LNCAP (cell line): Measurements from ENCODE around the gene HNF4A.

Experiments used
- TF ChIP-seq, protein P1 (sequence below): fragments of 450-650 bp; IDR thresholded peaks from 2 replicates; pipeline ENCODE4 v1.5.1; 2017; ENCODE audit warnings: mild to moderate bottlenecking

Gene HNF4A

DNA sequence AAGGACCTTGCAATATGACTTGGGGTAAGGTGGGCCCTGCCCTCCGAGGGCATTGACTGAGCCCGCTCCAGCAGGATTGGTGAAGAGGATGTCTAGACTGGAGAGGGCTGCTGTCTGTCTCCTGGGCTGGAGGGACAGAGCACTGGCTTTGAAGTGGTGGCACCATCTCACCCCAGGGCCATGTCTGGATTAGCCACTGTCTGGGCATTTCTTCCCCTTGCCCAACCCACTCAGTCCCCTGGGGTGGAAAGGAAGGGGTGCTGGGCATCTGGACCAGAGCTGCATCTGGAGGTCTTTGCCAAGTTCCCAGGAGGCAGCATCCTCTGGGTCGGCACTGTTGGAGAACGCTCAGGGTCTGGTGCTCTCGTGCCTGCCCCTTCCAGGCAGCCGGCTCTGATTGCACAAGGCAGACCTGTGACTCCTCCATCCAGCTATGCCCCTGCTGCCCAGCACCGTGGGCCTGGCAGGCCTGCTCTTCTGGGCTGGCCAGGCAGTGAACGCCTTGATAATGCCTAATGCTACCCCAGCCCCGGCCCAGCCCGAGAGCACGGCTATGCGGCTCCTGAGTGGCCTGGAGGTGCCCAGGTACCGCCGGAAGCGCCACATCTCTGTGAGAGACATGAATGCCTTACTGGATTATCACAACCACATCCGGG lies 18.6 kb upstream of the HNF4A start, which contains the start of gene R3HDML:
Gene R3HDML (plus strand): TSS at position 319 of the 656 bp plus-strand sequence. CDS start 115 bp downstream, at position 434.
- TF ChIP-seq, protein P1, sequence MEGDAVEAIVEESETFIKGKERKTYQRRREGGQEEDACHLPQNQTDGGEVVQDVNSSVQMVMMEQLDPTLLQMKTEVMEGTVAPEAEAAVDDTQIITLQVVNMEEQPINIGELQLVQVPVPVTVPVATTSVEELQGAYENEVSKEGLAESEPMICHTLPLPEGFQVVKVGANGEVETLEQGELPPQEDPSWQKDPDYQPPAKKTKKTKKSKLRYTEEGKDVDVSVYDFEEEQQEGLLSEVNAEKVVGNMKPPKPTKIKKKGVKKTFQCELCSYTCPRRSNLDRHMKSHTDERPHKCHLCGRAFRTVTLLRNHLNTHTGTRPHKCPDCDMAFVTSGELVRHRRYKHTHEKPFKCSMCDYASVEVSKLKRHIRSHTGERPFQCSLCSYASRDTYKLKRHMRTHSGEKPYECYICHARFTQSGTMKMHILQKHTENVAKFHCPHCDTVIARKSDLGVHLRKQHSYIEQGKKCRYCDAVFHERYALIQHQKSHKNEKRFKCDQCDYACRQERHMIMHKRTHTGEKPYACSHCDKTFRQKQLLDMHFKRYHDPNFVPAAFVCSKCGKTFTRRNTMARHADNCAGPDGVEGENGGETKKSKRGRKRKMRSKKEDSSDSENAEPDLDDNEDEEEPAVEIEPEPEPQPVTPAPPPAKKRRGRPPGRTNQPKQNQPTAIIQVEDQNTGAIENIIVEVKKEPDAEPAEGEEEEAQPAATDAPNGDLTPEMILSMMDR, result no peak

DNA sequence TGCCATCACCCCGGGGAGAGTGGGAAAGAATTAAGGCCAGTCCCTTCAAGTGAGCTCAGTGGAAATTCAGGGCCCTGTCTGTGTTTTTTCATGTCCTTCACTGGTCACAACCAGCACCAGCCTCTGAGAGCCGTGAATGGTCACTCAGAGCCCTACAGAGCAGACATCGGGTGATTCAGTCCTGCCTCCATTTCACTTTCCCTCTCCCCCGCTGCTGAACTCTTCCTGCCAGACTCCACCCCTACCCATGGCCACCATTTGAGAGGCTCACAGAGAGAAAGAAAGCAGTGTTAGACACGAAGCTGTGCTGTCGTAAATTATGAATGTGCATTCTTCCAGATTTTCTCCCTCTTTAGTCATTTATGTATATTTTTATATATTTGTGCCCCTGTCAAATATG lies 13.3 kb upstream of the HNF4A start:
- TF ChIP-seq, protein P1, result no peak

DNA sequence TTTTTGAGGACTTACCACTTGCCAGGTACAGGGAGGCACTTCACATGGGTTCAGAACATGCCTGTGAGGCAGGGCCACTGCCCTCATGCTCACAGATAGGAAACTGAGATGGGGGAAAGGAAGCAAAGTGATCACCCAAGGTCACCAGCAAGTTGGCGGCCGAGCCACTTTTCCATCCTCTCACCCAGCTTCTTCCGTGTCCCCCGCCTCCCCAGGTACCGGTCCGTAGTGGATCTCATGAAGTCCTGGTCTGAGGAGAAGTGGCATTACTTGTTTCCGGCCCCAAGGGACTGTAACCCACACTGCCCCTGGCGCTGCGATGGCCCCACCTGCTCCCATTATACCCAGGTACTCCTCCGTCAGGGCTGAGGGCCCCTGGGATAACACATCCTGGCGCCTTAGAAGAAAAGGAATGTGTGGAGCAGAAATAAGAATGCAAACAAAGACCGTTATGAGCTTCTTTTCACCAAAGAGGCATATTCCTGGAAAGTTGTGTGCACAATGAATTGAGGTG lies 12.3 kb upstream of the HNF4A start:
- TF ChIP-seq, protein P1, result no peak

DNA sequence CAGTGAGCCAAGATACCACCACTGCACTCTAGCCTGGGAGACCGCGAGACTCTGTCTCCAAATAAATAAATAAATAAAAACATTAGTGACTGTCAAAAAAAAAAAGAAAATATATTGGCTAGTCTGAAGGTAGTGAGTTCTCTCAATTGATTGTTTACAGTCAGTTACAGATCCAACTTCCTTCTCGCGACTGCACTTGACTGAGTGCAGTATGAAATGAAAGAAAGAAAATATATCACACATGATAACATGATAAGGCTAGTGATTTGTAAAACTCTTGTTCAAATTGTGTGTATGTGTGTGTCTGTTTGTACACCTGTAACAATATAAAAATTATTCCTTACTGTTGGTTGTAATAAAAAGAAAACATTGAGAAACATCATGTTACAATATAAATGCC lies 10.8 kb upstream of the HNF4A start:
- TF ChIP-seq, protein P1, result no peak

DNA sequence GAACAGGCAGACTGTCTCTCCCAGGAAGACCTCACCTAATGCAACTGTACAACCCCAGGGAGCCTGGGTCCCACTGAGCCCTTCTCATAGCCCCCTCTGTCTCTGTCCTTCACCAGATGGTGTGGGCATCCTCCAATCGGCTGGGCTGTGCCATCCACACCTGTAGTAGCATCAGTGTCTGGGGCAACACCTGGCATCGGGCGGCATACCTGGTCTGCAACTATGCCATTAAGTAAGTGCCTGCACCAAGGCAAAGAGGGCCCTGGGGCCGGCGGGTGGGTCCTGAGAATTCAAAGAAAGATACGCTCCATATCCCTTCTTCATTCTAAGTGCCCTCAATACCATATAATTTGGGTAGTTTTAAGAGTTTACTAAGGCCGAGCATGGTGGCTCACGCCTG lies 10.4 kb upstream of the HNF4A start:
- TF ChIP-seq, protein P1, result no peak

DNA sequence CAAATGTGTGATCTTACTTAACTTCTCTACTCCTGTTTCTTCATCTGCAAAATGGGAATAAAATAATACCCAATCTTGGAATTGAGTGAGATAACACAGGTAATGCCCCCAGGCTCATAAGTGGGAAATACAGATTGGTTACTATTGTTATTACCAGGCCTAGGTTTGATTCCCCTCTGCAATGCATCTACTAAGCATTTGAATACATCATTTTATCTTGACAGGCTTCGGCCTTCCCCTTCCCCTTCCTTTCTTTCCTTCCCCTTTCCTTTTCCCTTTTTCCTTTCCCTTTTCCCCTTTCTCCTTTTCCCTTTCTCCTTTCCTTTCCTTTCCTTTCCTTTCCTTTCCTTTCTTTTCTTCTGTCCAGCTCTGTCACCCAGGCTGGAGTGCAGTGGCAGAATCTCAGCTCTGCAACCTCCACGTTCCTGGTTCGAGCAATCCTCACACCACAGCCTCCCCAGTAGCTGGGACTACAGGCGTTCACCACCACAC lies 7.3 kb upstream of the HNF4A start:
- TF ChIP-seq, protein P1, result no peak

DNA sequence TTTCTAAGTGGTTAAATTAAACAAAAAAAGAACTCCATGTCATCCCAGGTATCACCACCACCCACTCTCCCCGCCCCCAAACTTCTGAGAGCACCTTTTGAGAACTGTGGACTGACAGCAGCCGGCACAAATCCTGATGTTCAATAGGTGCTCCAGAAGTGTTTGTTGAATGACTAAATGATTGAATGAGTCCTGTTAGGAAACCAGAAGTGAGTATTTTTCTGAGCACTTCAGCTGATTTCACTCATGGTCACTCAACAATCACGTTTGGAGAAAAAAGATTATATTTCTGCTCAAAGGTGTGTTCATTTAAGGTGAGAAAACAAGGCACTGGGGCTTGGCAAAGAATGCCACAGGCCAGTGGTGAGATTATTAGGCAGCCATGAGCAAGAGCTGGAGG lies 6.2 kb upstream of the HNF4A start:
- TF ChIP-seq, protein P1, result no peak

DNA sequence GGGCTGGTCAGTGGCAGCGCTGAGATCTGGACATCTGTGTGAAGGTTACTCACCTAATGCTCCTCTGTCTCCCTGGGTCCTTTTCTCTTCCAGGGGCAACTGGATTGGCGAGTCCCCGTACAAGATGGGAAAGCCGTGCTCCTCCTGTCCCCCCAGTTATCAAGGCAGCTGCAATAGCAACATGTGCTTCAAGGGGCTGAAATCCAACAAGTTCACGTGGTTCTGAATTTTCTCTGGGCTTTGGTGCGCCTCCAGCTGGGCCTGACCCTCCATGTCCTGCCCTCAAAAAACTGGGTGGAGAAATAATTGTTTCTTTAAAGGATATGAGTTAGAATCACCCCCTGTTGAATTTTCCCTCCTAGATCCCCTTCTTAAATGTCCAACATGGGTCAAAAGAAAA lies 4.9 kb upstream of the HNF4A start:
- TF ChIP-seq, protein P1, result no peak
